Medulla oblongata (tissue), 1 donor: ENCODE data around the gene HPSE.

Experiments
- DNase-seq: peaks from one replicate; pipeline ENCODE4 v3.0.0-alpha.2; 2015; ENCODE audit errors: extremely low spot score

Gene HPSE

GRCh38 chr4:83334425-83335241 is at the start of gene HPSE:
Gene HPSE, minus strand, starts transcription at chr4:83334848. Its CDS starts 66 bp downstream, at chr4:83334782.
- peak; percentile 36 for DNase-seq

GRCh38 chr4:83382850-83383249 is 48.2 kb upstream of the HPSE start:
- no peak for DNase-seq

GRCh38 chr4:83381173-83381572 is 46.5 kb upstream of the HPSE start:
- no peak for DNase-seq

- no peak for DNase-seq
Measured at GRCh38 chr4:83378419-83378818, 43.8 kb upstream of the HPSE start.

GRCh38 chr4:83372931-83373330 is 38.3 kb upstream of the HPSE start:
- no peak for DNase-seq

GRCh38 chr4:83371936-83372335 is 37.3 kb upstream of the HPSE start:
- DNase-seq = no peak

- DNase-seq = no peak
Measured at GRCh38 chr4:83371235-83371634, 36.6 kb upstream of the HPSE start.

- no peak for DNase-seq
Measured at GRCh38 chr4:83370640-83370906, 35.9 kb upstream of the HPSE start.

- peak; percentile 64 for DNase-seq
Measured at GRCh38 chr4:83369831-83370639, 35.4 kb upstream of the HPSE start.

- no peak for DNase-seq
Measured at GRCh38 chr4:83364312-83364711, 29.7 kb upstream of the HPSE start.

GRCh38 chr4:83362492-83363329 is 28.1 kb upstream of the HPSE start:
- peak; percentile 7 for DNase-seq

- DNase-seq = no peak
Measured at GRCh38 chr4:83361416-83362103, 26.9 kb upstream of the HPSE start.

- no peak for DNase-seq
Measured at GRCh38 chr4:83360018-83360417, 25.4 kb upstream of the HPSE start.

- no peak for DNase-seq
Measured at GRCh38 chr4:83358410-83358809, 23.8 kb upstream of the HPSE start.

GRCh38 chr4:83356899-83357661 is 22.4 kb upstream of the HPSE start:
- DNase-seq = no peak

GRCh38 chr4:83353516-83353915 is 18.9 kb upstream of the HPSE start:
- DNase-seq = no peak

- no peak for DNase-seq
Measured at GRCh38 chr4:83348074-83348473, 13.4 kb upstream of the HPSE start.

- no peak for DNase-seq
Measured at GRCh38 chr4:83342476-83342875, 7.8 kb upstream of the HPSE start.

GRCh38 chr4:83340692-83341343 is 6.2 kb upstream of the HPSE start:
- DNase-seq = no peak

- no peak for DNase-seq
Measured at GRCh38 chr4:83339573-83339972, 4.9 kb upstream of the HPSE start.
